ENCODE results near the gene EPHB4. TPM values are rescaled to one million over a fixed set of nuclear protein-coding genes. Genes with fewer than 3 reads are reported as not detected.

Gene EPHB4
- total RNA-seq, 1 experiment from 2014 or later, result 135 TPM

GRCh38 chr7:100811480-100811879 lies 15.8 kb downstream of the EPHB4 start:
- WGBS (ENCODE audit: extremely low coverage, insufficient read length, low lambda C conversion rate), result no CpG with 5 or more reads among the region's 6 CpGs

More at GRCh38 chr7:100811480-100811879, 15.8 kb downstream of the EPHB4 start:
- no peak overlapping the region for H2BK120ac ChIP-seq (ENCODE audit: low read depth, low read length, poor library complexity, severe bottlenecking)
- H2BK5ac ChIP-seq (ENCODE audit: insufficient read length, low read length), result no peak overlapping the region
- no peak overlapping the region for H3T11ph ChIP-seq (ENCODE audit: low read length)
- H3K36me3 Mint-ChIP-seq (ENCODE audit: insufficient read depth in 1 of 3, low read depth in 3 of 3), result peaks cover 58 to 97% (median 93%) of the 10 kb centered on the region in 3 experiments
- H3K79me1 ChIP-seq (ENCODE audit: insufficient read depth, low read depth, low read length, poor library complexity, severe bottlenecking), result peaks cover 8% of the 10 kb centered on the region
- H3K4me1 Mint-ChIP-seq, result no peaks in the 10 kb centered on the region
- H2BK12ac ChIP-seq (ENCODE audit: insufficient read length, low read depth, low read length), result no peak overlapping the region
- no peak overlapping the region for H4K5ac ChIP-seq (ENCODE audit: insufficient read length, low read depth, low read length)
- H4K91ac ChIP-seq (ENCODE audit: insufficient read length, low read depth, low read length), result no peak overlapping the region
- H3K23me2 ChIP-seq (ENCODE audit: insufficient read length, low read depth, low read length, poor library complexity, severe bottlenecking), result no peaks in the 10 kb centered on the region
- H3K56ac ChIP-seq (ENCODE audit: insufficient read length, low read depth, low read length), result no peak overlapping the region
- no peak overlapping the region for H3K4me2 ChIP-seq (ENCODE audit: insufficient read depth, insufficient read length, low read length)
- H3K23ac ChIP-seq (ENCODE audit: insufficient read length, low read depth, low read length), result no peak overlapping the region
- no peak overlapping the region for H3K27ac ChIP-seq (ENCODE audit: insufficient read length, low read depth, low read length)
- no peak overlapping the region for H2AK5ac ChIP-seq (ENCODE audit: insufficient read length, low read length)
- no peak overlapping the region for H4K8ac ChIP-seq (replicated peaks; ENCODE audit: insufficient read length, low read depth, low read length)
- H3K27me3 Mint-ChIP-seq (ENCODE audit: low read depth), result no peaks in the 10 kb centered on the region
- no peak overlapping the region for H3K4me3 Mint-ChIP-seq
- no peak overlapping the region for H3K9ac ChIP-seq (ENCODE audit: extremely low read depth, insufficient read length, low read length)
- no peaks in the 10 kb centered on the region for H4K20me1 ChIP-seq (ENCODE audit: control insufficient read depth, insufficient read depth, insufficient read length)
- H2BK20ac ChIP-seq (ENCODE audit: low read depth, low read length, poor library complexity, severe bottlenecking), result no peak overlapping the region
- DNase-seq, result no peak
- no peak overlapping the region for H2BK15ac ChIP-seq (ENCODE audit: low read depth, low read length)
- no peak overlapping the region for H3K18ac ChIP-seq (ENCODE audit: insufficient read length, low read depth, low read length)
- H3K4ac ChIP-seq (ENCODE audit: low read depth, low read length), result no peak overlapping the region
- H2AFZ ChIP-seq (ENCODE audit: low read length), result no peak overlapping the region
- no peaks in the 10 kb centered on the region for H3K9me3 Mint-ChIP-seq
- no peaks in the 10 kb centered on the region for H3K79me2 ChIP-seq (ENCODE audit: insufficient read depth, low read length)
- H3K27me3 ChIP-seq (ENCODE audit: insufficient read depth, low read length), result no peaks in the 10 kb centered on the region
- no peaks in the 10 kb centered on the region for H3K9me3 ChIP-seq (ENCODE audit: control insufficient read depth, low read depth, low read length)
- TF ChIP-seq, protein P1, sequence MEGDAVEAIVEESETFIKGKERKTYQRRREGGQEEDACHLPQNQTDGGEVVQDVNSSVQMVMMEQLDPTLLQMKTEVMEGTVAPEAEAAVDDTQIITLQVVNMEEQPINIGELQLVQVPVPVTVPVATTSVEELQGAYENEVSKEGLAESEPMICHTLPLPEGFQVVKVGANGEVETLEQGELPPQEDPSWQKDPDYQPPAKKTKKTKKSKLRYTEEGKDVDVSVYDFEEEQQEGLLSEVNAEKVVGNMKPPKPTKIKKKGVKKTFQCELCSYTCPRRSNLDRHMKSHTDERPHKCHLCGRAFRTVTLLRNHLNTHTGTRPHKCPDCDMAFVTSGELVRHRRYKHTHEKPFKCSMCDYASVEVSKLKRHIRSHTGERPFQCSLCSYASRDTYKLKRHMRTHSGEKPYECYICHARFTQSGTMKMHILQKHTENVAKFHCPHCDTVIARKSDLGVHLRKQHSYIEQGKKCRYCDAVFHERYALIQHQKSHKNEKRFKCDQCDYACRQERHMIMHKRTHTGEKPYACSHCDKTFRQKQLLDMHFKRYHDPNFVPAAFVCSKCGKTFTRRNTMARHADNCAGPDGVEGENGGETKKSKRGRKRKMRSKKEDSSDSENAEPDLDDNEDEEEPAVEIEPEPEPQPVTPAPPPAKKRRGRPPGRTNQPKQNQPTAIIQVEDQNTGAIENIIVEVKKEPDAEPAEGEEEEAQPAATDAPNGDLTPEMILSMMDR (conservative IDR thresholded peaks at IDR 0.05), result no peak
- no peak overlapping the region for H3K14ac ChIP-seq (ENCODE audit: insufficient read depth, low read length)
- H3K4me1 ChIP-seq (ENCODE audit: insufficient read depth, low read length), result no peaks in the 10 kb centered on the region
- H3K27ac Mint-ChIP-seq, result 0 out of 7 replicates have a peak overlapping the region, but pooled peaks of 1 of the 3 experiments have one; percentile 53
